Measurements from ENCODE around the gene KRTAP19-1.
A peak's percentile ranks its signal among the peaks of the same experiment; 100 is the strongest.
"Not testable (repeated sequence)": the region's sequence is repeated elsewhere in the genome, so short reads cannot be mapped to it uniquely, and the experiment has no call there.

DNA sequence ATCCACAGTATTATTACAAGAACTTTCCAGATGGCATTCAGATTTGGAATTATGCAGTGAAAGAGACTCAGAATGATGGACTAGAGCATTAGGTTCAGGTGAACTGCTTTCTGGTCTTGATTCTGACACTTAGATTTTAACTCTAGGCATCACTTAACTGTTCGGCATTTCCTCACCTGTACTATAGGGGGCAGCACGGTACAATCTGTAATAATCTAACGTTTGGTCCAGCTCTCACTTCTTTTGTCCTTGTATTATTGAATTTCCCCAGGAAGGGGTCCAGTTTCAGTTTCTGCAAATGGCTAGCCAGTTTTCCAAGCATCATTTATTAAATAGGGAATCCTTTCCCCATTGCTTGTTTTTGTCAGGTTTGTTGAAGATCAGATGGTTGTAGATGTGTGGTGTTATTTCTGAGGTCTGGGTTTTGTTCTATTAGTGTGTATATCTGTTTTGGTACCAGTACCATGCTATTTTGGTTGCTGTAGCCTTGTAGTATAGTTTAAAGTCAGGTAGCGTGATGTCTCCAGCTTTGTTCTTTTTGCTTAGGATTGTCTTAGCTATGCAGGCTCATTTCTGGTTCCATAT is 25.5 kb upstream of the KRTAP19-1 start:
- TF ChIP-seq, protein P1, sequence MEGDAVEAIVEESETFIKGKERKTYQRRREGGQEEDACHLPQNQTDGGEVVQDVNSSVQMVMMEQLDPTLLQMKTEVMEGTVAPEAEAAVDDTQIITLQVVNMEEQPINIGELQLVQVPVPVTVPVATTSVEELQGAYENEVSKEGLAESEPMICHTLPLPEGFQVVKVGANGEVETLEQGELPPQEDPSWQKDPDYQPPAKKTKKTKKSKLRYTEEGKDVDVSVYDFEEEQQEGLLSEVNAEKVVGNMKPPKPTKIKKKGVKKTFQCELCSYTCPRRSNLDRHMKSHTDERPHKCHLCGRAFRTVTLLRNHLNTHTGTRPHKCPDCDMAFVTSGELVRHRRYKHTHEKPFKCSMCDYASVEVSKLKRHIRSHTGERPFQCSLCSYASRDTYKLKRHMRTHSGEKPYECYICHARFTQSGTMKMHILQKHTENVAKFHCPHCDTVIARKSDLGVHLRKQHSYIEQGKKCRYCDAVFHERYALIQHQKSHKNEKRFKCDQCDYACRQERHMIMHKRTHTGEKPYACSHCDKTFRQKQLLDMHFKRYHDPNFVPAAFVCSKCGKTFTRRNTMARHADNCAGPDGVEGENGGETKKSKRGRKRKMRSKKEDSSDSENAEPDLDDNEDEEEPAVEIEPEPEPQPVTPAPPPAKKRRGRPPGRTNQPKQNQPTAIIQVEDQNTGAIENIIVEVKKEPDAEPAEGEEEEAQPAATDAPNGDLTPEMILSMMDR (IDR thresholded peaks at IDR 0.05): peak in 2 of 6 experiments; percentile 7 to 31
- not testable (repeated sequence) for TF ChIP-seq EP300, POLR2A, POLR2AphosphoS5 (IDR thresholded peaks at IDR 0.05)

All from upper lobe of left lung (tissue), 4 donors.